Esophagus muscularis mucosa (tissue), 4 donors: ENCODE results near the gene SAP130. TPM values are rescaled to one million over a fixed set of nuclear protein-coding genes. Genes with fewer than 3 reads are reported as not detected.

Experiments used
- DNase-seq: peaks from one replicate; pipeline ENCODE4 v3.0.0-alpha.2; 2017; ENCODE audit errors: extremely low spot score
- H3K27ac ChIP-seq, 4 donors: fragments of 200-600 bp; sonication (generic); replicated peaks in 1 of 4; 1 replicate in 3 of 4; 2 replicates in 1 of 4; pipeline ENCODE4 v1.5.1; 2016 to 2019; ENCODE audit warnings: mild to moderate bottlenecking in 1 of 4
- H3K27me3 ChIP-seq, 4 donors: fragments of 200-600 bp; sonication (generic); one replicate each; pipeline versions ENCODE4 v1.5.1 to v1.6.0; 2016 to 2019
- H3K36me3 ChIP-seq, 4 donors: fragments of 200-600 bp; sonication (generic); one replicate each; pipeline ENCODE4 v1.5.1; 2016 to 2019
- H3K4me1 ChIP-seq, 4 donors: fragments of 200-600 bp; sonication (generic); one replicate each; pipeline ENCODE4 v1.5.1; 2016 to 2019
- H3K4me3 ChIP-seq, 4 donors: fragments of 200-600 bp; sonication (generic); 1 replicate in 2 of 4; 2 replicates in 2 of 4; pipeline ENCODE4 v1.5.1; 2016 to 2019; ENCODE audit warnings: mild to moderate bottlenecking in 4 of 4, moderate library complexity in 1 of 4
- H3K9me3 ChIP-seq, 4 donors: fragments of 200-600 bp; sonication (generic); 1 replicate in 3 of 4; 2 replicates in 1 of 4; pipeline ENCODE4 v1.5.1; 2016 to 2019
- EP300 ChIP-seq: sonication (generic); formaldehyde crosslinking; IDR thresholded peaks from one replicate; pipeline ENCODE4 v1.6.1; 2017; ENCODE audit warnings: antibody characterized with exemption
- POLR2A ChIP-seq: fragments of 450-650 bp; IDR thresholded peaks from one replicate; pipeline ENCODE4 v1.6.1; 2017; ENCODE audit warnings: antibody characterized with exemption, moderate library complexity, mild to moderate bottlenecking, low read depth
- POLR2AphosphoS5 ChIP-seq, 2 donors: sonication (generic); formaldehyde crosslinking; IDR thresholded peaks; one replicate each; pipeline ENCODE4 v1.6.1; 2017; ENCODE audit warnings: antibody characterized with exemption in 2 of 2
- WGBS: methylation state at CpG from one replicate; pipeline ENCODE4 v1.1.5; 2018; 5-methylcytosine and 5-hydroxymethylcytosine counted together
- intact Hi-C: fragments of 100-400 bp; cut with DNase I; formaldehyde crosslinking; loops from one replicate; pipeline ENCODE4 v1.15.1; 2023
- total RNA-seq, 4 donors: library from RNA; depleted of rRNA; stranded (reverse); fragments of >200 nt; gene quantifications; one replicate each; pipeline versions ENCODE4 v1.1.0 to v1.2.1, GENCODE V29; 2016
- TF ChIP-seq, protein P1 (sequence below), 3 experiments: fragments of 200-600 bp in 2 of 3; fragments of 450-650 bp in 1 of 3; sonication (generic) in 2 of 3; IDR thresholded peaks; one replicate each; pipeline ENCODE4 v1.5.1; 2017 to 2019; ENCODE audit warnings: antibody characterized with exemption in 3 of 3, mild to moderate bottlenecking in 2 of 3, moderate library complexity in 1 of 3

SAP130 gene
- total RNA-seq, 4 donors from 2014 or later, result 6.8 to 12.3 (median 10.7) TPM

DNA sequence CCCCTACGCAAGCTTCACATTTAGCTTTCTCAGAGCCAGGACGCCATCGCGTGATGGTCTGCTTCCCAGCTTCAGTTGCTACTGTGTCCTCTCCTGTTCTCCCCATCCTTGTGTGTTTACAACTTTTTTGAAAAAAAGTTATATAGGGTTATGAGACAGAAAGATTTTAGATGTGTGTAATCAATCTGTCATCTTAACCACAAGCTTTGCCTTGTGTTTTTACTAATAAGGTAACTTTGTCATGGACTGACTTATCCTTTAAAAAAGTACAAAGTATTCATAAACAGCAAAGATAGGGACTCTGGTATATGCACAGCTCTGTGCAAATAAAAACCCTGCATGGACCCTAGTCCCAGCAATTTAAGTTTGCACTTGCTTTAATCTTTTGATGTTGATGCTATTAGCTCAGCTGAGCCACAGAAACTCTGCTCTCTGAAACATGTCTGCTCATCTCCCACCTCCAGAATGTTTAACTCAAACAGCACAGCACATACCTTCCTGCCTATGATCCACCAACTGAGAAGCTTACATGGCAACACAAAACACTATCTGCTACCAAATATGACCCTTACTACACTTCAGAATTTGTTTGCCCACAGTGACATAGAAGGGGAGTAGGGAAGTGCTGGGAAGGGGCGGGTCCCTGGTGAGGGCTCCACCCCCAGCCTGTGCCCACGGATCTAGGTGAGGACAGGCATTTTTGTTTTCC is 42.7 kb downstream of the SAP130 start:
- TF ChIP-seq, protein P1, sequence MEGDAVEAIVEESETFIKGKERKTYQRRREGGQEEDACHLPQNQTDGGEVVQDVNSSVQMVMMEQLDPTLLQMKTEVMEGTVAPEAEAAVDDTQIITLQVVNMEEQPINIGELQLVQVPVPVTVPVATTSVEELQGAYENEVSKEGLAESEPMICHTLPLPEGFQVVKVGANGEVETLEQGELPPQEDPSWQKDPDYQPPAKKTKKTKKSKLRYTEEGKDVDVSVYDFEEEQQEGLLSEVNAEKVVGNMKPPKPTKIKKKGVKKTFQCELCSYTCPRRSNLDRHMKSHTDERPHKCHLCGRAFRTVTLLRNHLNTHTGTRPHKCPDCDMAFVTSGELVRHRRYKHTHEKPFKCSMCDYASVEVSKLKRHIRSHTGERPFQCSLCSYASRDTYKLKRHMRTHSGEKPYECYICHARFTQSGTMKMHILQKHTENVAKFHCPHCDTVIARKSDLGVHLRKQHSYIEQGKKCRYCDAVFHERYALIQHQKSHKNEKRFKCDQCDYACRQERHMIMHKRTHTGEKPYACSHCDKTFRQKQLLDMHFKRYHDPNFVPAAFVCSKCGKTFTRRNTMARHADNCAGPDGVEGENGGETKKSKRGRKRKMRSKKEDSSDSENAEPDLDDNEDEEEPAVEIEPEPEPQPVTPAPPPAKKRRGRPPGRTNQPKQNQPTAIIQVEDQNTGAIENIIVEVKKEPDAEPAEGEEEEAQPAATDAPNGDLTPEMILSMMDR (IDR thresholded peaks at IDR 0.05), result no peak
- TF ChIP-seq POLR2A (no peak), POLR2AphosphoS5 (IDR thresholded peaks at IDR 0.05) (no peak), EP300 (no peak)
- Histone ChIP-seq H3K36me3 (peaks cover 34 to 93% (median 76%) of the 10 kb centered on the region in 4 donors), H3K27ac (no peak overlapping the region), H3K27me3 (no peaks in the 10 kb centered on the region), H3K4me1 (peaks cover 0 to 7% (median 0%) of the 10 kb centered on the region in 4 donors), H3K9me3 (no peaks in the 10 kb centered on the region), H3K4me3 (no peak overlapping the region)
- DNase-seq, result no peak
- intact Hi-C loops, result no loop called here
- 92% methylated on average over 6 of the region's 6 CpGs for WGBS

DNA sequence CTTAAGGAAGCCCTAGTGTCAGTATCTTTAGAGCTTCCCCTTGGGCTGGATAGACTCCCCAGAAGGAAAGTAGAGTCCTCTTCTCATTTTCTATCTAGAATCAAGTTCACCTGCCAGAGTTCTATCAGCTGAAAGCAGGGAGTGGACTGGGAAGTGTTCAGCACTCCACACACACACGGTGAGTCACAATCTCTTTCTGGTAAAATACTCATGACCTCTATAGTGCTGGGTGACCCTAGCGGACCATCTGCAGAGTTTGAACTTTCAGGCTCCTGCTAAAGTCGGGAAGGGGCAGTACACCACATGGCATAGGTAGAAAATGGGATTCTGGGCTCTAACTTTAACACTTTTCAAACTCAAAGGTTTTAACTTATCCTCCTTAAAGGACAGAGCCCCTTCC is 43.3 kb downstream of the SAP130 start:
- 90% methylated on average over 3 of the region's 3 CpGs for WGBS
- intact Hi-C loops, result no loop called here

DNA sequence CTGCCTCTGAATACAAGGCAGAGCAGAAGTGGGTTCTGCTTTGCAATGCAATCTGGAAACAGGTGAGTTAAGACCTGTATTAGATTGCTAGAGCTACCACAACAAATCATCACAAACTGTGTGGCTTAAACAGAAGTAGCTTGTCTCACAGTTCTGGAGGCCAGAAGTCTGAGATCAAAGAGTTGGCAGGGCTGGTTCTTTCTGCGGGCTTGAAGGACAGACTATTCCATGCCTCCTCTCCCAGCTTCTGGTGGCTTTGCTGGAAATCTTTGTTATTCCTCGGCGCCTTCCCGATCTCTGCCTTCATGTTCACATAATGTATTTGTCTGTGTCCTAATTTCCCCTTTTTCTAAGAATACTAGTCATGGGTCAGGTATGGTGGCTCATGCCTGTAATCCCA is 58.4 kb downstream of the SAP130 start:
- DNase-seq, result no peak
- peaks cover 25 to 76% (median 49%) of the 10 kb centered on the region in 4 donors for H3K36me3 ChIP-seq
- WGBS, result 96% methylated on average over 4 of the region's 4 CpGs

More for the DNA sequence above, 43.3 kb downstream of the SAP130 start:
- no peak overlapping the region for H3K27ac ChIP-seq
- no peak overlapping the region for H3K4me3 ChIP-seq
- H3K9me3 ChIP-seq, result no peaks in the 10 kb centered on the region
- peaks cover 0 to 7% (median 0%) of the 10 kb centered on the region in 4 donors for H3K4me1 ChIP-seq
- TF ChIP-seq EP300 (no peak), POLR2AphosphoS5 (IDR thresholded peaks at IDR 0.05) (no peak), POLR2A (no peak)
- TF ChIP-seq, protein P1 (IDR thresholded peaks at IDR 0.05), result no peak
- no peaks in the 10 kb centered on the region for H3K27me3 ChIP-seq
- H3K36me3 ChIP-seq, result peaks cover 33 to 92% (median 72%) of the 10 kb centered on the region in 4 donors
- DNase-seq, result no peak

DNA sequence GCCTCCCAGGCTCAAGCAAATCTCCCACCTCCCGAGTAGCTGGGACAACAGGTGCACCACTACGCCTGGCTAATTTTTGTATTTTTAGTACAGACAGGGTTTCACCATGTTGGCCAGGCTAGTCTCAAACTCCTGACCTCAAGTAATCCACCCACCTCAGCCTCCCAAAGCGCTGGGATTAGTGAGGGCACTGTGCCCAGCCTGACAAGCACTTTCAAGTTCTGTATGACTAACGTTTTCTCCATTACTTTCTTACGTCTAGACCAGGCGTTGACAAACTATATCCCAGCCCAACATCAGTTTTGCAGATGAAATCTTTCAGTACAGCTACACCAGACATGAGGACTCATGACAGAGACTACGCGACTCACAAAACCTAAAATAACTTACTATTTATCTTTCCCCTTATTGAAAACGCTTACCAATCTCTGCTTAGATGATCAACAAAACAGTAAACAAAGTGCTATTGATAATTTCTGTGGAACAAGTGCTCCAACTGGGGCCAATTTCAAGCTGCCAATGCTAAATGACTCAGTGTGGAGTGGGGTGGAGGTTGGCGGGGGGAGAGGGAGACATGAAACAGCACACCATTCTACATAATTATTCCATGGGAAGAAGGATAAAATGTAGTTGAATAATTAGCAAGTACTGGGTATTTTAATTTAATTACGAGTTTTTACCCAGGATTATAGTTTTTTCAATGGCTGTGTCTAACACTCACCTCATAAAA is 59.1 kb downstream of the SAP130 start:
- intact Hi-C loops, result no loop called here
- DNase-seq, result no peak
- Histone ChIP-seq H3K4me3 (no peak overlapping the region), H3K4me1 (no peaks in the 10 kb centered on the region), H3K36me3 (peaks cover 21 to 76% (median 49%) of the 10 kb centered on the region in 4 donors), H3K27me3 (no peaks in the 10 kb centered on the region), H3K9me3 (no peaks in the 10 kb centered on the region), H3K27ac (no peak overlapping the region)
- TF ChIP-seq POLR2A (no peak), EP300 (no peak), POLR2AphosphoS5 (IDR thresholded peaks at IDR 0.05) (no peak)
- TF ChIP-seq, protein P1 (IDR thresholded peaks at IDR 0.05), result no peak
- 75% methylated on average over 11 of the region's 11 CpGs for WGBS

More for the DNA sequence above, 58.4 kb downstream of the SAP130 start:
- TF ChIP-seq POLR2AphosphoS5 (IDR thresholded peaks at IDR 0.05) (no peak), POLR2A (no peak), EP300 (no peak)
- TF ChIP-seq, protein P1 (IDR thresholded peaks at IDR 0.05), result no peak
- intact Hi-C loops, result no loop called here
- H3K27me3 ChIP-seq, result no peaks in the 10 kb centered on the region
- no peaks in the 10 kb centered on the region for H3K9me3 ChIP-seq
- no peak overlapping the region for H3K27ac ChIP-seq
- H3K4me3 ChIP-seq, result no peak overlapping the region
- H3K4me1 ChIP-seq, result no peaks in the 10 kb centered on the region
